GM18858 (cell line): ENCODE measurements around the gene CD86.
A peak's percentile ranks its signal among the peaks of the same experiment; 100 is the strongest.

Experiments
- ATAC-seq: cut with Tn5 transposase; IDR thresholded peaks from one replicate; pipeline ENCODE4 v1.9.1; 2021; ENCODE audit not compliant: unreplicated experiment

CD86 gene

GRCh38 chr3:122058294-122058693, 3.1 kb downstream of the CD86 start:
- ATAC-seq, result no peak

- ATAC-seq, result no peak
These were observed 5.0 kb downstream of the CD86 start for GRCh38 chr3:122060040-122060698.

- ATAC-seq, result no peak
These were observed 8.7 kb downstream of the CD86 start for GRCh38 chr3:122063908-122064307.

GRCh38 chr3:122064326-122064725, 9.2 kb downstream of the CD86 start:
- no peak for ATAC-seq

GRCh38 chr3:122066331-122067213, 11.4 kb downstream of the CD86 start:
- ATAC-seq, result no peak

- ATAC-seq, result peak; percentile 44
These were observed 12.0 kb downstream of the CD86 start for GRCh38 chr3:122067214-122067550.

GRCh38 chr3:122067588-122068240, 12.6 kb downstream of the CD86 start:
- no peak for ATAC-seq

- ATAC-seq, result peak; percentile 39
These were observed 19.6 kb downstream of the CD86 start for GRCh38 chr3:122074621-122075265.

GRCh38 chr3:122076491-122077292, 21.5 kb downstream of the CD86 start:
- peak; percentile 3 for ATAC-seq

- peak; percentile 18 for ATAC-seq
These were observed 22.4 kb downstream of the CD86 start for GRCh38 chr3:122077293-122078234.

GRCh38 chr3:122078235-122078935, 23.2 kb downstream of the CD86 start:
- no peak for ATAC-seq

- ATAC-seq, result no peak
These were observed 24.5 kb downstream of the CD86 start for GRCh38 chr3:122079524-122080206.

GRCh38 chr3:122080207-122080587, 25.0 kb downstream of the CD86 start:
- no peak for ATAC-seq

GRCh38 chr3:122081543-122082247, 26.5 kb downstream of the CD86 start:
- peak; percentile 54 for ATAC-seq

- ATAC-seq, result no peak
These were observed 27.2 kb downstream of the CD86 start for GRCh38 chr3:122082357-122082756.

GRCh38 chr3:122084799-122085198, 29.6 kb downstream of the CD86 start:
- ATAC-seq, result no peak

- ATAC-seq, result no peak
These were observed 30.5 kb downstream of the CD86 start for GRCh38 chr3:122085673-122086072.

- no peak for ATAC-seq
These were observed 33.4 kb downstream of the CD86 start for GRCh38 chr3:122088531-122088930.
